Measurements from ENCODE around the gene UNC45B. TPM values are rescaled to one million over a fixed set of nuclear protein-coding genes. Genes with fewer than 3 reads are reported as not detected.

The UNC45B gene
- total RNA-seq, 1 experiment from 2014 or later: 0.22 TPM

GRCh38 chr17:35144840-35145239 is 2.8 kb upstream of the UNC45B start:
- no peak overlapping the region for H4K91ac ChIP-seq (ENCODE audit: insufficient read length, low read depth, low read length)
- no peak overlapping the region for H2BK20ac ChIP-seq (ENCODE audit: low read depth, low read length, poor library complexity, severe bottlenecking)
- no peaks in the 10 kb centered on the region for H3K4me1 ChIP-seq (ENCODE audit: insufficient read depth, low read length)
- no peak overlapping the region for H3K27ac ChIP-seq (ENCODE audit: insufficient read length, low read depth, low read length)
- no peak overlapping the region for H3K56ac ChIP-seq (ENCODE audit: insufficient read length, low read depth, low read length)
- H3K4me2 ChIP-seq (ENCODE audit: insufficient read depth, insufficient read length, low read length): no peak overlapping the region
- H3T11ph ChIP-seq (ENCODE audit: low read length): no peak overlapping the region
- no peak overlapping the region for H4K5ac ChIP-seq (ENCODE audit: insufficient read length, low read depth, low read length)
- H3K79me1 ChIP-seq (ENCODE audit: insufficient read depth, low read depth, low read length, poor library complexity, severe bottlenecking): peaks cover 6% of the 10 kb centered on the region
- H2BK5ac ChIP-seq (ENCODE audit: insufficient read length, low read length): no peak overlapping the region
- no peak overlapping the region for H4K8ac ChIP-seq (replicated peaks; ENCODE audit: insufficient read length, low read depth, low read length)
- no peaks in the 10 kb centered on the region for H3K23me2 ChIP-seq (ENCODE audit: insufficient read length, low read depth, low read length, poor library complexity, severe bottlenecking)
- H2AFZ ChIP-seq (ENCODE audit: low read length): no peak overlapping the region
- H2BK15ac ChIP-seq (ENCODE audit: low read depth, low read length): no peak overlapping the region
- peaks cover 11% of the 10 kb centered on the region; the same call in 1 of the 2 replicates for H3K79me2 ChIP-seq (ENCODE audit: insufficient read depth, low read length)
- Mint-ChIP-seq H3K27ac (no peak overlapping the region), H3K4me1 (peaks cover 10 to 24% of the 10 kb centered on the region in 2 experiments), H3K36me3 (ENCODE audit: insufficient read depth in 1 of 3, low read depth in 3 of 3) (peaks cover 0 to 4% (median 2%) of the 10 kb centered on the region in 3 experiments; a peak in 3 of 7 replicates), H3K9me3 (no peaks in the 10 kb centered on the region; a peak in 1 of 5 replicates), H3K27me3 (ENCODE audit: low read depth) (peaks cover 4% of the 10 kb centered on the region), H3K4me3 (no peak overlapping the region)
- no peak overlapping the region for H2AK5ac ChIP-seq (ENCODE audit: insufficient read length, low read length)
- H2BK120ac ChIP-seq (ENCODE audit: low read depth, low read length, poor library complexity, severe bottlenecking): no peak overlapping the region
- no peak overlapping the region for H3K18ac ChIP-seq (ENCODE audit: insufficient read length, low read depth, low read length)
- H3K14ac ChIP-seq (ENCODE audit: insufficient read depth, low read length): no peak overlapping the region
- H3K9me3 ChIP-seq (ENCODE audit: control insufficient read depth, low read depth, low read length): no peaks in the 10 kb centered on the region
- no peaks in the 10 kb centered on the region for H4K20me1 ChIP-seq (ENCODE audit: control insufficient read depth, insufficient read depth, insufficient read length)
- H3K9ac ChIP-seq (ENCODE audit: extremely low read depth, insufficient read length, low read length): no peak overlapping the region
- H3K4ac ChIP-seq (ENCODE audit: low read depth, low read length): no peak overlapping the region
- WGBS (ENCODE audit: extremely low coverage, insufficient read length, low lambda C conversion rate): no CpG with 5 or more reads among the region's 4 CpGs
- H3K23ac ChIP-seq (ENCODE audit: insufficient read length, low read depth, low read length): no peak overlapping the region
- no peak for TF ChIP-seq CTCF (conservative IDR thresholded peaks at IDR 0.05)
- H3K27me3 ChIP-seq (ENCODE audit: insufficient read depth, low read length): no peaks in the 10 kb centered on the region
- H2BK12ac ChIP-seq (ENCODE audit: insufficient read length, low read depth, low read length): no peak overlapping the region
- DNase-seq: no peak

All from H9 (cell line).